DND-41 (cell line): ENCODE measurements around the gene ZNF133.

Experiments used
- CTCF ChIP-seq: IDR thresholded peaks from 2 replicates; pipeline ENCODE4 v1.5.1; 2012; ENCODE audit warnings: borderline replicate concordance, low read length, moderate library complexity, mild to moderate bottlenecking; ENCODE audit not compliant: poor library complexity, severe bottlenecking; ENCODE audit errors: extremely low read depth
- EZH2 ChIP-seq: IDR thresholded peaks from 3 replicates; pipeline ENCODE4 v1.6.1; 2012; ENCODE audit warnings: borderline replicate concordance, low read depth, mild to moderate bottlenecking, moderate library complexity, low read length, inconsistent platforms; ENCODE audit not compliant: severe bottlenecking

- TF ChIP-seq CTCF = no peak
- TF ChIP-seq EZH2 = no peak
Measured at GRCh38 chr20:18361678-18362077, 73.4 kb downstream of the ZNF133 start.
